ENCODE results near the gene MDH1.

The MDH1 gene

DNA sequence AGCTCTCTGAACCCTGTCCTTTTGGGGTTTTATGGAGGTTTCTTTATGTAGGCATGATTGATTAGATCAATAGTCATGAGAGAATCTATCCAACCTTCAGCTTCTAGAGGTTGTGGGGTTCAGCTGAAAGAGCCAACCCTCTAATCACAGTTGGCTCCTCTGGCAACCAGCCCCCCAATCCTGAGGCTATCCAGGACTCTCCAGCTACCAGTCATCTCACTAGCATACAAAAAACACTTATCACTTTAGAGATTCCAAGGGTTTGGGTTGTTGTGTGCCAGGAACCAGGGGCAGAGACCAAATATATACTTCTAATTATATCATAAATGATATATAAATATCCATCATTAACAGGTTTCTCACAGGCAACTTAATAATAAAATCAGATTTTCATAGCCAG, 12.2 kb upstream of the MDH1 start:
- TF ChIP-seq ZBTB17 (tag by site-specific recombination; IDR thresholded peaks at IDR 0.05) (no peak), YY2 (tag by site-specific recombination; IDR thresholded peaks at IDR 0.05) (no peak), ZBTB10 (tag by site-specific recombination; IDR thresholded peaks at IDR 0.05) (no peak), ZNF354C (tag by site-specific recombination; IDR thresholded peaks at IDR 0.05; ENCODE audit: borderline replicate concordance, low read depth) (no peak)
- Histone ChIP-seq H3K36me3 (ENCODE audit: control insufficient read depth in 2 of 2, insufficient read depth in 1 of 2, low read length in 2 of 2) (no peaks in the 10 kb centered on the region), H3K4me1 (ENCODE audit: control insufficient read depth, insufficient read depth, low read length) (no peaks in the 10 kb centered on the region), H3K27ac (ENCODE audit: extremely low read depth, low read depth, low read length) (no peak overlapping the region), H3K4me3 (ENCODE audit: low read depth, low read length) (no peak overlapping the region), H3K9me3 (ENCODE audit: control insufficient read depth, insufficient read depth, low read depth, low read length) (no peaks in the 10 kb centered on the region)
- CTCF ChIA-PET: no interaction called here
- POLR2A ChIA-PET: no interaction called here

GRCh38 chr2:63578767-63579166, 10.0 kb upstream of the MDH1 start:
- H3K36me3 ChIP-seq (ENCODE audit: control insufficient read depth in 2 of 2, insufficient read depth in 1 of 2, low read length in 2 of 2): no peaks in the 10 kb centered on the region
- H3K27ac ChIP-seq (ENCODE audit: extremely low read depth, low read depth, low read length): no peak overlapping the region
- no peak for TF ChIP-seq ZNF24 (tag by site-specific recombination; IDR thresholded peaks at IDR 0.05)
- POLR2A ChIA-PET: no interaction called here
- CTCF ChIA-PET: interaction anchor here (0.5 kb wide), 1 partner anchor 1327 kb away, joined by 3 read pairs; no protein-coding TSS in a partner anchor
- no peak overlapping the region for H3K4me3 ChIP-seq (ENCODE audit: low read depth, low read length)
- H3K9me3 ChIP-seq (ENCODE audit: control insufficient read depth, insufficient read depth, low read depth, low read length): no peaks in the 10 kb centered on the region
- no peaks in the 10 kb centered on the region for H3K4me1 ChIP-seq (ENCODE audit: control insufficient read depth, insufficient read depth, low read length)

DNA sequence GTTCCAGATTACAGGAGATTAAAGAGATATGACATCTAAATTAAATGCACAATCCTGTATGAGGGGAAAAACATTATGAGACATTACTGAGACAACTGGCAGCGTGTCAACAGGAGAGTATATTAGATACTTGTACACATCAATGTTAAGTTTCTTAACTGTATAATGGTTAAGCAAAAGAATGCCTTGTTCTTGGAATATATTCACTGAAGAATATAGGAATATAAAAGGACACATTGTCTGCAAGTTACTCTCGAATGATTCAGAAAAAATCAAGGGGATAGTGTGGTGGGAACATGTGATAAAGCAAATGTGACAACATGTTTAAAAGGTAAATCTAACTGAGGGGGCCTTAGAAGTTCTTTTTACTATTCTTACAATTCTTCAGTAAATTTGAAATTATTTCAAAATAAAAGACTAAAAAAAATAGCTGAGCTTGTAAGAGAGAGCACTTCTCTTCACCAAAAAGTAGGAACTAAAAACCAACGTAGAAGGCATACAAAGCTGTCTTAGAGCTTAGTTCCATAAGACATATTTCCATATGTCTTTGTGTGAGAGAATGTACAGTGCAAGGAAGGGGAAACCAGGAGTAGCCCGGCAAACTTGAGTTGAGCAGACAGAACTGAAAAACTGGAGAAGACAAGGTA, 8.0 kb upstream of the MDH1 start:
- TF ChIP-seq TRIM28 (IDR thresholded peaks at IDR 0.05; ENCODE audit: borderline replicate concordance, low read length) (no peak), GLI2 (tag by site-specific recombination; IDR thresholded peaks at IDR 0.05; ENCODE audit: borderline replicate concordance, low read depth) (no peak), ZNF146 (tag by site-specific recombination; IDR thresholded peaks at IDR 0.05) (no peak), ZFP3 (tag by site-specific recombination; IDR thresholded peaks at IDR 0.05; ENCODE audit: low read depth) (no peak), ZNF132 (tag by site-specific recombination; IDR thresholded peaks at IDR 0.05; ENCODE audit: borderline replicate concordance) (no peak), ZNF626 (tag by site-specific recombination; IDR thresholded peaks at IDR 0.05) (no peak), ZNF155 (tag by site-specific recombination; IDR thresholded peaks at IDR 0.05) (no peak), OSR2 (tag by site-specific recombination; IDR thresholded peaks at IDR 0.05) (no peak), ZNF248 (tag by site-specific recombination; IDR thresholded peaks at IDR 0.05) (no peak), ZNF423 (tag by site-specific recombination; IDR thresholded peaks at IDR 0.05) (no peak), PRDM6 (tag by site-specific recombination; IDR thresholded peaks at IDR 0.05) (no peak), ZNF292 (tag by site-specific recombination; IDR thresholded peaks at IDR 0.05; ENCODE audit: borderline replicate concordance, low read depth) (no peak), ZNF394 (tag by site-specific recombination; IDR thresholded peaks at IDR 0.05; ENCODE audit: borderline replicate concordance) (no peak), ZSCAN30 (tag by site-specific recombination; IDR thresholded peaks at IDR 0.05) (no peak), HOXC10 (CRISPR knock-in tag; IDR thresholded peaks at IDR 0.05) (no peak), ZNF747 (tag by site-specific recombination; IDR thresholded peaks at IDR 0.05) (no peak), ZBTB8A (tag by site-specific recombination; IDR thresholded peaks at IDR 0.05) (no peak), EGR2 (tag by site-specific recombination; IDR thresholded peaks at IDR 0.05; ENCODE audit: low read depth) (no peak)
- TF ChIP-seq, protein P1, sequence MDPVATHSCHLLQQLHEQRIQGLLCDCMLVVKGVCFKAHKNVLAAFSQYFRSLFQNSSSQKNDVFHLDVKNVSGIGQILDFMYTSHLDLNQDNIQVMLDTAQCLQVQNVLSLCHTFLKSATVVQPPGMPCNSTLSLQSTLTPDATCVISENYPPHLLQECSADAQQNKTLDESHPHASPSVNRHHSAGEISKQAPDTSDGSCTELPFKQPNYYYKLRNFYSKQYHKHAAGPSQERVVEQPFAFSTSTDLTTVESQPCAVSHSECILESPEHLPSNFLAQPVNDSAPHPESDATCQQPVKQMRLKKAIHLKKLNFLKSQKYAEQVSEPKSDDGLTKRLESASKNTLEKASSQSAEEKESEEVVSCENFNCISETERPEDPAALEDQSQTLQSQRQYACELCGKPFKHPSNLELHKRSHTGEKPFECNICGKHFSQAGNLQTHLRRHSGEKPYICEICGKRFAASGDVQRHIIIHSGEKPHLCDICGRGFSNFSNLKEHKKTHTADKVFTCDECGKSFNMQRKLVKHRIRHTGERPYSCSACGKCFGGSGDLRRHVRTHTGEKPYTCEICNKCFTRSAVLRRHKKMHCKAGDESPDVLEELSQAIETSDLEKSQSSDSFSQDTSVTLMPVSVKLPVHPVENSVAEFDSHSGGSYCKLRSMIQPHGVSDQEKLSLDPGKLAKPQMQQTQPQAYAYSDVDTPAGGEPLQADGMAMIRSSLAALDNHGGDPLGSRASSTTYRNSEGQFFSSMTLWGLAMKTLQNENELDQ (tag by site-specific recombination; IDR thresholded peaks at IDR 0.05; ENCODE audit: low read depth): no peak
- TF ChIP-seq, protein P2, sequence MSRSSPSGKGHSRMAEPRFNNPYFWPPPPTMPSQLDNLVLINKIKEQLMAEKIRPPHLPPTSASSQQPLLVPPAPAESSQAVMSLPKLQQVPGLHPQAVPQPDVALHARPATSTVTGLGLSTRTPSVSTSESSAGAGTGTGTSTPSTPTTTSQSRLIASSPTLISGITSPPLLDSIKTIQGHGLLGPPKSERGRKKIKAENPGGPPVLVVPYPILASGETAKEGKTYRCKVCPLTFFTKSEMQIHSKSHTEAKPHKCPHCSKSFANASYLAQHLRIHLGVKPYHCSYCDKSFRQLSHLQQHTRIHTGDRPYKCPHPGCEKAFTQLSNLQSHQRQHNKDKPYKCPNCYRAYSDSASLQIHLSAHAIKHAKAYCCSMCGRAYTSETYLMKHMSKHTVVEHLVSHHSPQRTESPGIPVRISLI (tag by site-specific recombination; IDR thresholded peaks at IDR 0.05): no peak
- CTCF ChIA-PET: no interaction called here
- POLR2A ChIA-PET: no interaction called here
- Histone ChIP-seq H3K9me3 (ENCODE audit: control insufficient read depth, insufficient read depth, low read depth, low read length) (no peaks in the 10 kb centered on the region), H3K36me3 (ENCODE audit: control insufficient read depth in 2 of 2, insufficient read depth in 1 of 2, low read length in 2 of 2) (no peaks in the 10 kb centered on the region), H3K4me3 (ENCODE audit: low read depth, low read length) (no peak overlapping the region), H3K27ac (ENCODE audit: extremely low read depth, low read depth, low read length) (no peak overlapping the region), H3K4me1 (ENCODE audit: control insufficient read depth, insufficient read depth, low read length) (no peaks in the 10 kb centered on the region)

All from HEK293 (cell line).